Osteoblast (primary cell): ENCODE measurements around the gene ANO6. TPM values are rescaled to one million over a fixed set of nuclear protein-coding genes. Genes with fewer than 3 reads are reported as not detected.

Source experiments
- DNase-seq: peaks from one replicate; pipeline ENCODE4 v3.0.0; 2011; ENCODE audit warnings: low spot score, mixed read lengths; ENCODE audit not compliant: insufficient read length; ENCODE audit errors: missing footprints
- H2AFZ ChIP-seq: 2 replicates; pipeline ENCODE4 v1.6.0; 2011; ENCODE audit warnings: mild to moderate bottlenecking, low read length
- H3K27ac ChIP-seq: 2 replicates; pipeline ENCODE4 v1.5.1; 2011; ENCODE audit warnings: mild to moderate bottlenecking, low read depth, low read length, moderate library complexity
- H3K27me3 ChIP-seq: 2 replicates; pipeline ENCODE4 v1.6.0; 2012; ENCODE audit warnings: mild to moderate bottlenecking, control low read depth, inconsistent platforms, low read length, moderate library complexity; ENCODE audit not compliant: insufficient read depth
- H3K36me3 ChIP-seq: 2 replicates; pipeline ENCODE4 v1.5.1; 2011; ENCODE audit warnings: mild to moderate bottlenecking, low read length, control low read depth, moderate library complexity; ENCODE audit not compliant: insufficient read depth
- H3K4me1 ChIP-seq: 2 replicates; pipeline ENCODE4 v1.5.1; 2011; ENCODE audit warnings: mild to moderate bottlenecking, low read length, control low read depth, moderate library complexity; ENCODE audit not compliant: insufficient read depth
- H3K4me2 ChIP-seq: 2 replicates; pipeline ENCODE4 v1.6.0; 2011; ENCODE audit warnings: mild to moderate bottlenecking, low read length; ENCODE audit not compliant: insufficient read depth
- H3K4me3 ChIP-seq: fragments of 200-600 bp; sonication (generic); 3 replicates; pipeline ENCODE4 v1.5.1; 2012; ENCODE audit warnings: mild to moderate bottlenecking, low read length, inconsistent platforms; ENCODE audit not compliant: insufficient read depth
- H3K79me2 ChIP-seq: 2 replicates; pipeline ENCODE4 v1.6.0; 2012; ENCODE audit warnings: mild to moderate bottlenecking, low read length, control low read depth, inconsistent platforms; ENCODE audit not compliant: insufficient read depth
- H3K9me3 ChIP-seq: 2 replicates; pipeline ENCODE4 v1.5.1; 2011; ENCODE audit warnings: low read depth, low read length, control low read depth
- H4K20me1 ChIP-seq: 2 replicates; pipeline ENCODE4 v1.6.0; 2012; ENCODE audit warnings: mild to moderate bottlenecking, low read length, control low read depth; ENCODE audit not compliant: insufficient read depth
- total RNA-seq: library from RNA; depleted of rRNA; stranded (reverse); fragments of >200 nt; gene quantifications from 2 replicates; pipeline ENCODE4 v1.2.3, GENCODE V29; 2012
- TF ChIP-seq, protein P1 (sequence below): IDR thresholded peaks from 2 replicates; pipeline ENCODE4 v1.5.1; 2011; ENCODE audit warnings: mild to moderate bottlenecking, low read depth, low read length, moderate library complexity; ENCODE audit errors: extremely low read depth

Gene ANO6
- total RNA-seq, 1 donor, result 49.9 TPM

DNA sequence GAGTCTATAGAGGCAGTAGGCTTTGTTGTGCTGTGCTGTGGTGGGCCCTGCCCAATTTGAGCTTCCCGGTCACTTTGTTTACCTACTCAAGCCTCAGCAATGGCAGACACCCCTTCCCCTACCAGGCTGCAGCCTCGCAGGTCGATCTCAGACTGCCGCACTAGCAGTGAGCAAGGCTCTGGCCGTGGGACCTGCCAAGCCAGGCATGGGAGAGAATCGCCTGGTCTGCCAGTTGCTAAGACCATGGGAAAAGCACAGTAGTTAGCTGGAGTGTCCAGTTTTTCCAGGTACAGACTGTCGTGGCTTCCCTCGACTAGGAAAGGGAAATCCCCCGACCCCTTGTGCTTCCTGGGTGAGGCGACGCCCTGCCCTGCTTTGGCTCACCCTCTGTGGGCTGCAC lies 26.3 kb downstream of the ANO6 start:
- Histone ChIP-seq H3K27me3 (no peaks in the 10 kb centered on the region), H3K9me3 (no peaks in the 10 kb centered on the region), H3K4me1 (peaks cover 23% of the 10 kb centered on the region), H3K4me2 (no peak overlapping the region), H4K20me1 (peaks cover 3% of the 10 kb centered on the region), H3K4me3 (no peak overlapping the region), H3K27ac (no peak overlapping the region), H2AFZ (no peak overlapping the region), H3K36me3 (no peaks in the 10 kb centered on the region), H3K79me2 (peaks cover 69% of the 10 kb centered on the region)
- TF ChIP-seq, protein P1, sequence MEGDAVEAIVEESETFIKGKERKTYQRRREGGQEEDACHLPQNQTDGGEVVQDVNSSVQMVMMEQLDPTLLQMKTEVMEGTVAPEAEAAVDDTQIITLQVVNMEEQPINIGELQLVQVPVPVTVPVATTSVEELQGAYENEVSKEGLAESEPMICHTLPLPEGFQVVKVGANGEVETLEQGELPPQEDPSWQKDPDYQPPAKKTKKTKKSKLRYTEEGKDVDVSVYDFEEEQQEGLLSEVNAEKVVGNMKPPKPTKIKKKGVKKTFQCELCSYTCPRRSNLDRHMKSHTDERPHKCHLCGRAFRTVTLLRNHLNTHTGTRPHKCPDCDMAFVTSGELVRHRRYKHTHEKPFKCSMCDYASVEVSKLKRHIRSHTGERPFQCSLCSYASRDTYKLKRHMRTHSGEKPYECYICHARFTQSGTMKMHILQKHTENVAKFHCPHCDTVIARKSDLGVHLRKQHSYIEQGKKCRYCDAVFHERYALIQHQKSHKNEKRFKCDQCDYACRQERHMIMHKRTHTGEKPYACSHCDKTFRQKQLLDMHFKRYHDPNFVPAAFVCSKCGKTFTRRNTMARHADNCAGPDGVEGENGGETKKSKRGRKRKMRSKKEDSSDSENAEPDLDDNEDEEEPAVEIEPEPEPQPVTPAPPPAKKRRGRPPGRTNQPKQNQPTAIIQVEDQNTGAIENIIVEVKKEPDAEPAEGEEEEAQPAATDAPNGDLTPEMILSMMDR, result no peak
- DNase-seq, result no peak

GRCh38 chr12:45243963-45244362 lies 28.1 kb downstream of the ANO6 start:
- H3K79me2 ChIP-seq, result peaks cover 72% of the 10 kb centered on the region
- no peak for DNase-seq
- peak overlapping the region; percentile 48 for H3K4me3 ChIP-seq
- no peaks in the 10 kb centered on the region for H3K27me3 ChIP-seq
- TF ChIP-seq, protein P1, result no peak
- no peaks in the 10 kb centered on the region for H3K36me3 ChIP-seq
- H4K20me1 ChIP-seq, result peaks cover 3% of the 10 kb centered on the region
- H3K9me3 ChIP-seq, result no peaks in the 10 kb centered on the region
- H3K4me1 ChIP-seq, result peaks cover 23% of the 10 kb centered on the region
- H3K4me2 ChIP-seq, result peak overlapping the region; percentile 77
- peak overlapping the region; percentile 14 for H3K27ac ChIP-seq
- no peak overlapping the region for H2AFZ ChIP-seq

DNA sequence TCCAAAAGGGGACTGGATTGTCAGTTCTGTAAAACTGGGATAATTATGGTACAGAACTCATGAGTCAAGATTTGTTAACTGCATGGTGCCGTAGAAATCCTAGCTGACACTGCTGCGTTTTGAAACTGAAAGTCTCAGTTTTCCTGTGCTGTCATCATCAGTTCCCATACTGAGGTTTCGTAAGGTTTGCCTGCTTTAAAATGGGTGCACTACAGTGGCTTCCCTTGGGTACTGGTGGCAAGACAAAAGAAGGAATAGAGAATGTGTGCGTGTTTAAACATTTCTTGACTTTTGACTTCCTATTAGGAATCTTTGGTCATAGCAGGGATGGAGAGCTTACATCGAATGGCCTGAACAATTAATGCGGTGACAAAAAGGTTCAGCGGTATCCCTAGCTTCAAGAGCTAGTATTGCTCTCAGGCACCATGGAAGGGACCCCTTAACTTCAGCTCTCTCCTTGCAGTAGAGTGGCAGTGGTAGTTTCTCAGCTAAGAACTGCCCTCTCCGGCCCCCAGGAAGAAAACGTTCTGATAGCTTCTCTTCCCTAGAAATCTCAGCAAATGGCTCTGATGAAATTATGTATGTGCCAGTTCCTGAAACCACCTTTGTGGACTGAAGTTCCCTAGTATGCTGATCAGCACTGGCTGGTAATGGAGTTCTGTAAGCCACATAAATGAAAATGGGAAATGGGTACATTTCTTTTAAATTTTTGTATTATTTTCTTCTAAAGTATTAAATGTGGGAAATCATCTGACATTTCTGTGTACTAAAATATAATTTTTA lies 28.9 kb downstream of the ANO6 start:
- H3K36me3 ChIP-seq, result no peaks in the 10 kb centered on the region
- H3K27me3 ChIP-seq, result no peaks in the 10 kb centered on the region
- peak overlapping the region; percentile 67 for H3K27ac ChIP-seq
- TF ChIP-seq, protein P1, result no peak
- H2AFZ ChIP-seq, result no peak overlapping the region
- H3K9me3 ChIP-seq, result no peaks in the 10 kb centered on the region
- H3K4me3 ChIP-seq, result peak overlapping the region; percentile 48
- H3K4me1 ChIP-seq, result peaks cover 23% of the 10 kb centered on the region
- no peak for DNase-seq
- peaks cover 3% of the 10 kb centered on the region for H4K20me1 ChIP-seq
- peaks cover 73% of the 10 kb centered on the region for H3K79me2 ChIP-seq
- H3K4me2 ChIP-seq, result peak overlapping the region; percentile 77

DNA sequence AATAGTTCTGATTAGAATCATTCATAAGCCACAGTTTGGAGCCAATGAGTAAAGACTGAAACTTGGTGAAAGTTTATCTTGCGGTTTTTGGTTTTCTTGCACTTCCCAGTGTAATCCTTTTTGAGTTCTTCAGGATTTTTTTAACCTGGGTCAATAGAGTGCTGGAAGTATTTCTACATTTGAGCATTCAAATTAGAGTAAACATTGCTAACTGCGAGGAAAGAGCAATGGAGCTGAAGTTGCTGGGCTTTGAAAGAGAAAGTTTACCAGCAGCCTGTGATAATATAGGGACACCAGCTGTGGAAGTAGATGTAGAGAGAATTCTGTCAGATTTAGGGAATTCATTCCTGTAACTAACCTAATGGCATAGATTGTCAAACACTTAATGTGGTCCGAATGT lies 30.3 kb downstream of the ANO6 start:
- Histone ChIP-seq H3K4me1 (peaks cover 23% of the 10 kb centered on the region), H3K4me3 (peak overlapping the region; percentile 16), H2AFZ (no peak overlapping the region), H3K27ac (peak overlapping the region; percentile 48), H3K27me3 (no peaks in the 10 kb centered on the region), H4K20me1 (peaks cover 3% of the 10 kb centered on the region), H3K9me3 (no peaks in the 10 kb centered on the region), H3K36me3 (no peaks in the 10 kb centered on the region), H3K4me2 (peak overlapping the region; percentile 72), H3K79me2 (peaks cover 73% of the 10 kb centered on the region)
- TF ChIP-seq, protein P1, result no peak
- DNase-seq, result peak; percentile 72
